Measurements from ENCODE around the gene TMEM82.

Gene TMEM82

GRCh38 chr1:15706751-15707150 lies 35.5 kb upstream of the TMEM82 start:
- no peaks in the 10 kb centered on the region for H3K9me3 ChIP-seq (ENCODE audit: control insufficient read depth, insufficient read depth, low read length)
- peaks cover 7% of the 10 kb centered on the region; the same call in 1 of the 2 replicates for H3K36me3 ChIP-seq (ENCODE audit: control insufficient read depth, insufficient read depth, low read length)
- H3K4me3 ChIP-seq (ENCODE audit: low read depth, low read length): no peak overlapping the region
- no peaks in the 10 kb centered on the region for H3K4me1 ChIP-seq (ENCODE audit: control insufficient read depth, insufficient read depth, low read length)
- H3K27ac ChIP-seq (ENCODE audit: low read depth, low read length): no peak overlapping the region
- no peak overlapping the region for H3K9ac ChIP-seq (ENCODE audit: low read depth, low read length)
- no peaks in the 10 kb centered on the region for H3K27me3 ChIP-seq (ENCODE audit: control insufficient read depth, insufficient read depth, low read length)

- no peak overlapping the region for H3K9ac ChIP-seq (ENCODE audit: low read depth, low read length)
- no peaks in the 10 kb centered on the region for H3K27me3 ChIP-seq (ENCODE audit: control insufficient read depth, insufficient read depth, low read length)
- H3K4me1 ChIP-seq (ENCODE audit: control insufficient read depth, insufficient read depth, low read length): no peaks in the 10 kb centered on the region
- H3K9me3 ChIP-seq (ENCODE audit: control insufficient read depth, insufficient read depth, low read length): no peaks in the 10 kb centered on the region
- H3K4me3 ChIP-seq (ENCODE audit: low read depth, low read length): no peak overlapping the region
- no peak overlapping the region for H3K27ac ChIP-seq (ENCODE audit: low read depth, low read length)
- H3K36me3 ChIP-seq (ENCODE audit: control insufficient read depth, insufficient read depth, low read length): peaks cover 7% of the 10 kb centered on the region; the same call in 1 of the 2 replicates
Measured at GRCh38 chr1:15707239-15707925, 34.9 kb upstream of the TMEM82 start.

- Histone ChIP-seq H3K9ac (ENCODE audit: low read depth, low read length) (no peak overlapping the region), H3K4me3 (ENCODE audit: low read depth, low read length) (no peak overlapping the region), H3K4me1 (ENCODE audit: control insufficient read depth, insufficient read depth, low read length) (no peaks in the 10 kb centered on the region), H3K27ac (ENCODE audit: low read depth, low read length) (no peak overlapping the region), H3K27me3 (ENCODE audit: control insufficient read depth, insufficient read depth, low read length) (no peaks in the 10 kb centered on the region), H3K36me3 (ENCODE audit: control insufficient read depth, insufficient read depth, low read length) (peaks cover 7% of the 10 kb centered on the region; the same call in 1 of the 2 replicates), H3K9me3 (ENCODE audit: control insufficient read depth, insufficient read depth, low read length) (no peaks in the 10 kb centered on the region)
Measured at GRCh38 chr1:15708486-15709137, 33.7 kb upstream of the TMEM82 start.

GRCh38 chr1:15709226-15709625 lies 33.1 kb upstream of the TMEM82 start:
- Histone ChIP-seq H3K9me3 (ENCODE audit: control insufficient read depth, insufficient read depth, low read length) (no peaks in the 10 kb centered on the region), H3K4me1 (ENCODE audit: control insufficient read depth, insufficient read depth, low read length) (no peaks in the 10 kb centered on the region), H3K4me3 (ENCODE audit: low read depth, low read length) (no peak overlapping the region), H3K27ac (ENCODE audit: low read depth, low read length) (no peak overlapping the region), H3K36me3 (ENCODE audit: control insufficient read depth, insufficient read depth, low read length) (peaks cover 7% of the 10 kb centered on the region; the same call in 1 of the 2 replicates), H3K9ac (ENCODE audit: low read depth, low read length) (no peak overlapping the region), H3K27me3 (ENCODE audit: control insufficient read depth, insufficient read depth, low read length) (no peaks in the 10 kb centered on the region)

GRCh38 chr1:15712168-15712567 lies 30.1 kb upstream of the TMEM82 start:
- H3K27ac ChIP-seq (ENCODE audit: low read depth, low read length): no peak overlapping the region
- H3K4me3 ChIP-seq (ENCODE audit: low read depth, low read length): no peak overlapping the region
- peaks cover 15% of the 10 kb centered on the region for H3K36me3 ChIP-seq (ENCODE audit: control insufficient read depth, insufficient read depth, low read length)
- no peaks in the 10 kb centered on the region for H3K4me1 ChIP-seq (ENCODE audit: control insufficient read depth, insufficient read depth, low read length)
- no peaks in the 10 kb centered on the region for H3K27me3 ChIP-seq (ENCODE audit: control insufficient read depth, insufficient read depth, low read length)
- H3K9me3 ChIP-seq (ENCODE audit: control insufficient read depth, insufficient read depth, low read length): no peaks in the 10 kb centered on the region
- H3K9ac ChIP-seq (ENCODE audit: low read depth, low read length): no peak overlapping the region

GRCh38 chr1:15714406-15715136 lies 27.7 kb upstream of the TMEM82 start:
- Histone ChIP-seq H3K4me1 (ENCODE audit: control insufficient read depth, insufficient read depth, low read length) (no peaks in the 10 kb centered on the region), H3K4me3 (ENCODE audit: low read depth, low read length) (no peak overlapping the region), H3K27ac (ENCODE audit: low read depth, low read length) (no peak overlapping the region), H3K9me3 (ENCODE audit: control insufficient read depth, insufficient read depth, low read length) (no peaks in the 10 kb centered on the region), H3K36me3 (ENCODE audit: control insufficient read depth, insufficient read depth, low read length) (peaks cover 31% of the 10 kb centered on the region), H3K27me3 (ENCODE audit: control insufficient read depth, insufficient read depth, low read length) (no peaks in the 10 kb centered on the region), H3K9ac (ENCODE audit: low read depth, low read length) (no peak overlapping the region)

- Histone ChIP-seq H3K27ac (ENCODE audit: low read depth, low read length) (no peak overlapping the region), H3K27me3 (ENCODE audit: control insufficient read depth, insufficient read depth, low read length) (no peaks in the 10 kb centered on the region), H3K4me1 (ENCODE audit: control insufficient read depth, insufficient read depth, low read length) (no peaks in the 10 kb centered on the region), H3K9me3 (ENCODE audit: control insufficient read depth, insufficient read depth, low read length) (no peaks in the 10 kb centered on the region), H3K36me3 (ENCODE audit: control insufficient read depth, insufficient read depth, low read length) (peaks cover 53% of the 10 kb centered on the region), H3K9ac (ENCODE audit: low read depth, low read length) (no peak overlapping the region), H3K4me3 (ENCODE audit: low read depth, low read length) (no peak overlapping the region)
Measured at GRCh38 chr1:15717418-15718125, 24.7 kb upstream of the TMEM82 start.

GRCh38 chr1:15718199-15718601 lies 24.1 kb upstream of the TMEM82 start:
- H3K4me1 ChIP-seq (ENCODE audit: control insufficient read depth, insufficient read depth, low read length): no peaks in the 10 kb centered on the region
- H3K4me3 ChIP-seq (ENCODE audit: low read depth, low read length): no peak overlapping the region
- peaks cover 59% of the 10 kb centered on the region for H3K36me3 ChIP-seq (ENCODE audit: control insufficient read depth, insufficient read depth, low read length)
- no peak overlapping the region for H3K27ac ChIP-seq (ENCODE audit: low read depth, low read length)
- H3K27me3 ChIP-seq (ENCODE audit: control insufficient read depth, insufficient read depth, low read length): no peaks in the 10 kb centered on the region
- H3K9me3 ChIP-seq (ENCODE audit: control insufficient read depth, insufficient read depth, low read length): no peaks in the 10 kb centered on the region
- H3K9ac ChIP-seq (ENCODE audit: low read depth, low read length): no peak overlapping the region

- no peak overlapping the region for H3K9ac ChIP-seq (ENCODE audit: low read depth, low read length)
- no peaks in the 10 kb centered on the region for H3K9me3 ChIP-seq (ENCODE audit: control insufficient read depth, insufficient read depth, low read length)
- H3K36me3 ChIP-seq (ENCODE audit: control insufficient read depth, insufficient read depth, low read length): peaks cover 59% of the 10 kb centered on the region
- no peaks in the 10 kb centered on the region for H3K4me1 ChIP-seq (ENCODE audit: control insufficient read depth, insufficient read depth, low read length)
- no peak overlapping the region for H3K27ac ChIP-seq (ENCODE audit: low read depth, low read length)
- H3K4me3 ChIP-seq (ENCODE audit: low read depth, low read length): no peak overlapping the region
- no peaks in the 10 kb centered on the region for H3K27me3 ChIP-seq (ENCODE audit: control insufficient read depth, insufficient read depth, low read length)
Measured at GRCh38 chr1:15719381-15720120, 22.7 kb upstream of the TMEM82 start.

- no peaks in the 10 kb centered on the region for H3K9me3 ChIP-seq (ENCODE audit: control insufficient read depth, insufficient read depth, low read length)
Measured at GRCh38 chr1:15720861-15721260, 21.4 kb upstream of the TMEM82 start.

More at GRCh38 chr1:15720861-15721260, 21.4 kb upstream of the TMEM82 start:
- H3K4me1 ChIP-seq (ENCODE audit: control insufficient read depth, insufficient read depth, low read length): no peaks in the 10 kb centered on the region
- no peaks in the 10 kb centered on the region for H3K27me3 ChIP-seq (ENCODE audit: control insufficient read depth, insufficient read depth, low read length)
- no peak overlapping the region for H3K27ac ChIP-seq (ENCODE audit: low read depth, low read length)
- no peak overlapping the region for H3K9ac ChIP-seq (ENCODE audit: low read depth, low read length)
- no peak overlapping the region for H3K4me3 ChIP-seq (ENCODE audit: low read depth, low read length)
- peaks cover 65% of the 10 kb centered on the region for H3K36me3 ChIP-seq (ENCODE audit: control insufficient read depth, insufficient read depth, low read length)

All from HUES48 (cell line).